T-helper 22 cell (primary cell): Measurements from ENCODE around the gene SLFNL1.
A peak's percentile ranks its signal among the peaks of the same experiment; 100 is the strongest.

Source experiments
- DNase-seq: peaks from one replicate; pipeline ENCODE4 v3.0.0-alpha.2; 2020; ENCODE audit warnings: low read depth

SLFNL1 gene

DNA sequence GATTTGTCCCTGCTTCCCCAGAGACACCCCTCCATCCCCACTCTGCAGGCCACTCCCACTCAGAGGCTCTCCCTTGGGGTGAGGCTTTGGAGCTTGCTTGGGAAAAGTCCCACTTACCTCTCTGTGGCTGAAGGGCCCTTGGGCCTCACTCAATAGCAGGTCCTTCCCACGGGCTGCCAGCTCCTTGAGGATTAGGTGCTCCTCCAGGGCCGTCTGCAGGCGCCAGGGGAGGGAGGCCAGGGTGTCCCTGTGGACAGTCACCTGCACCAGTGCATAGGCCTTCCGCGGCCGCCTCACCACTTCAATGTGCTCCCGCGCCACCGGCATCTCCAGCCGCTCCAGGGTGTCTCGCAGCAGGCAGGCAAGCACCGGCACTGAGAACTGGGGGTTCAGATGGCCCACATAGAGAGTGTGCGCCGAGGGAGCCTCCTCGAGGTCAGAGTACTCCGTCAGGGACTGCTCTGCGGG is 1.4 kb downstream of the SLFNL1 start:
- no peak for DNase-seq

DNA sequence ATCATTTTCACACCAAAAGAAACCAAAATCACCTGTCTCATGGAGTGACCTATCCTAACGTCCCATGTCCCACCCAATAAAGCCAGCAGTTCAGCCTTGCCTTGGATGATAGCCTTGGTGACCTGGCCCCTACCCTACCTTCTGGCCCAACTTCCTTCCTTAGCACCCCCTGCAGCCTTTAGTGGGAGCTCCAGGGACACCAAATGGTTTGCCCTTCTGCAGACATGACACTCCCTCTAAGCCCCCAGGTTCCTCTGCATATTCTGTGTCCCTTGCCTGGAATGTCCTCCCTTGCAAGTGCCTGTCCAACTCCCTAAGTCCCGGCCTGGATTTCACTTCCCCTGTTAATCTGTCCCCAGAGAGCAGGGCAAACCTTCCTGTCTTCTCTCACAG is 2.2 kb downstream of the SLFNL1 start:
- DNase-seq, result no peak

DNA sequence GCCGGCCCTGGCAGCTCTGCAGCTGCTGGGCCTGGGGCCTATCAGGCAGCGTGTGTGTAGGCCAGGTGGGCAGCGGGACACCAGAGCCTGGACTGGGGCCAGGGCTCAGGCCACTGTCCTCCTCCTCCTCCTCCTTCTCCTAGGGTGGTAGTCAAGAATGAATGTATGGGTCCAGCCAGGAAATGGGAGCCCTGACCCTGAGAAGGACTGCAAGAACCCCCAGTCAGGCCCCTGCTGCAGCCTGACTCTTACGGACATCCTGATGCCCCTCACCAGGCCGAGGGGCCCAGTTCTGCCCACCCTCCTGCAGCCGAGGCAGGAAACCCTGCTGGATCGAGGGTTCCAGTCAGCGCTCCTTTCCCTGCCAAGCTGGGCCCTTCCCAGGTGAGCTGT is 3.5 kb downstream of the SLFNL1 start:
- DNase-seq, result no peak

DNA sequence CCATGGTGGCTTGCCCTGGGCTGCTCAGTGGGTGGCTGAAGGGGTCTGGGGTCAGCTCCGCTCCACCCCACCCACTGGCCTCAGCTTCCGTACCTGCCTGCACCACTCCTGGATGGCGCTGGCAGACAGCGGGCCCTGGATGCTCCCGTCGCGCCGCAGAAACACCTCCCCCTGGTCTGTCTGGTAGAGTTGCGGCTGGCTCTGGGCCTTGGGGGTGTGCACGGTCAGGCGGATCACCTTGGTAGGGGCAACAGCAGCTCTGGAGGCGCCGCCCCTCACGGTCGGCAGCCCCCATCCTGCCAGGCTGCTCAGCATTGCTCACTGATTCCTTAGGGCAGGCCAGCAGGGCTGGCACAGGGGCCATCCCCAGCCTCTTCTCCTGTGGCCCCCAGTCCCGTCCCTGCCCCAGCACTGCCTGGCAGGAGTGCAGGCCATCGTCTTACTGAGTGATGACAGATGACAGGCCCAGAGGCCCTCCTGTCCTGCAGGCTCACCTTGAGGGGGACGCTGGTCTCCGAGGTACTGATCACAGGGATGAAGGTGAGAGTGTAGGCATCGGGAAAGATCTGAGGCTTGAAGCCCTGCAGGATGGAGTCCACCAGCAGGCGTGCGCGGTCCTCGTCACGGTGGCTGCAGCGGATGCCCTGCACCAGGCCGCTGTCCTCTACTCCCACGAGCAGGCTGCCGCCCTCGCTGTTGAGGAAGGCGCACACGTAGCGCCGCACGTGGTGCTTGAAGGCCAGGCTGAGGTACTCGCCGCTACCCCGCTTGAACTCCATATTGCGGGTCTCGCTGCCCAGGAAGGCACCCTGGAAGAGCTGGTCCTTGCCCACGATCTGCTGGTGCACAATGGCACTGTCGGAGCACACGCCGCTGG is 4.1 kb downstream of the SLFNL1 start:
- no peak for DNase-seq

DNA sequence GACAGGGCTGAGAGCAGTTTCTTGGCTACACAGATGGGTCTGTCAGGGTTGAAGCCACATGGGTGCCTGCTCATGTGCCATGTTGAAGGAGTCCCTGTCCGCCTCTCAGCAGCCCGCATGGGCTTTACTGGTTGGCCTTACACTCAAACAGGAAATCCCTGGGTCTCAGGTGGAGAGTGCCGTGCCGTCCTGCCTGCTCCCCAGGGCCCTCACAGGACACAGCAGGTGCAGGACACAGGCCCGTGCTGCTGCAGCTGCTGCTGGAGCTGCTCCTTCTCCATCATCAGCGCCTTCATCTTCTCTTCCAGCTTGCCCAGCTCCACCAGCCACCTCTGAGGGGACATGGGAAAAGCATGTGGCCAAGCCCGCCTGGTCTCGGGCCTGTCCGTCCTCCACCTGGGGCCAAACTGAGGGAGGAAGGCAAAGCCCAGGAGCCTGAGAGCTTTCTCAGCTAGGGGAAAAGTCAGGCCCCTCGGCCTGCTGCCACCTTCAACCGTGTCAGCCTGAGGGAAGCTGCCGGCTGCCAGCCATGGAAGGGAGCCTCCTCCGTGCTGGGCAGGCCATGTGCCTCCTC is 5.5 kb downstream of the SLFNL1 start:
- no peak for DNase-seq

DNA sequence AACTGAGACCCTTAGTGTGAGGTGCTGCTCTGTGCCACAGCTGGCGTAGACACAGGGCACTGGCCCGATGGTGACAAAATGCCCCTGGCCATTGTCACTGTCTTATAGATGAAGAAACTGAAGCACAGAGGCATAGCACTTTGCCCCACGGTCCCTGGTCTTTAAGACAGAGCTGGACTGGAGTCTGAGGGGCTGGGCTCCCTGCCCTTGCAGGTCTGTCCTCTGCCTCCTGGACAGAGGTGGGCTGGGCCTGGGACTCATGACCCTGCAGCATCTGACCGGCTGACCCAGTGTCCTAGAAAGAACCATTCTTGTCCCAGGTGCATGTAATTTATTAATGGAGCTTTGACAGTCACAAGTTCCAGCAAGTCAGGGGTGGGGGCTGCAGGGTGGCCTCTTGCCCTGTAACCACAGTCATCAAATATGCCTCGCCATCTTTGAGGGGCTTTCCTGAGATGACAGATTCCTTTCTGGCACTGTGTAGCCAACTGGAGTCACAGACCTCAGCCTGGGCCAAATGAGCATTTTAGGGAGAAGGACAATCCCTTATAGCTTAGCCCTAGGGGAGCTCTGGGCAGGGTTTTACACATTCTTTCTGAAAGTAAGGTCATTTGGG is 6.1 kb downstream of the SLFNL1 start:
- DNase-seq, result no peak

DNA sequence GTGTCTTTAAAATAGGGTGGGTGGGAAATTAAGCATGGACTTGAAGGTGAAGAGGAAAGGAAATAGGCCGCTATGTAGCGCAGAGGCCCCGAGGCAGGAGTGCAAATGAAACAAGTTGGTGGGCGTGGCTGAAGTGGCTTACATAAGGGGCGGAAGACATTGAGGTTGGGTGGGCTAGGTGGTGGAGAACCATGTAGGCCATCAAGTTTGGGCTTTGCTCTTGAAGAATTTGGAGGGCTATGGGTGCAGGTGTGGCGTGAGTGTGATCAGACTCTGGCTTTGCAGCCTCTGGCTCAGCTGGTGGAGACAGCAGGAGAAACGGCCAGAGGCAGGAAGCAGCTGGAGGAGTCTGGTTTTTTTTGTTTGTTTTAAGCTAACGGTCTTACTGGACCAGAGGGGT is 6.7 kb downstream of the SLFNL1 start:
- DNase-seq, result no peak

DNA sequence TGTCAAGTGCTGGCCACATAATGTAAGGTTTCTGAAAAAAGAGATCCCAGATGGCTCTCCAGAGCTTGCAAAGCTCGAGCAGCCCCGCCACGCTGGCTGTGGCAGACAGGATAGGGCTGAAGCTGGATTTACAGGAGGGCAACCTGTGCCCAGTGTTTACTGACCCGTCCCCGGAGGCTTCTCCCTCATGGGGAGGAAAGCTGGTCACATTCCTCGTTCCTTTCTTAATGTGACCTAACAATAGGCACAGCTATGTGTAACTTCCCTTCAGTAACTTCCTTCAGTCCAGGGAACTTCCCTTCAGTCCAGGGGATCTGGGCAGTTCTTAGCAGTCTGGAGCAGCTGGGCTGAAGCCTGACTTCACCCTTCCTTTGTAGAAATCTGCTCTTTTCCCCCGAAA is 7.7 kb downstream of the SLFNL1 start:
- no peak for DNase-seq

DNA sequence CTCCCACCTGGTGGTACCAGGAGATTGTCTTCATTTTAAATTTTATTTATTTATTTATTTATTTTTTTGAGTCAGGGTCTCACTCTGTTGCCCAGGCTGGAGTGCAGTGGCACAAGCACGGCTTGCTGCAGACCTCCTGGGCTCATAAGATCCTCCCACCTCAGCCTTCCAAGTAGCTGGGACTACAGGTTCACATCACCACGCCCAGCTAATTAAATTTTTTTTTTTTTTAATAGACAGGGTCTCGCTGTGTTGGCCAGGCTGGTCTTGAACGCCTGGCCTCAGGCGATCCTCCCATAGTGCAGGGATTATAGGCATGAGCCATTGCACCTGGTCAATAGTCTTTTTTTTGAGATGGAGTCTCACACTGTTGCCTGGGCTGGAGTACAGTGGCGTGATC is 8.5 kb downstream of the SLFNL1 start:
- no peak for DNase-seq

DNA sequence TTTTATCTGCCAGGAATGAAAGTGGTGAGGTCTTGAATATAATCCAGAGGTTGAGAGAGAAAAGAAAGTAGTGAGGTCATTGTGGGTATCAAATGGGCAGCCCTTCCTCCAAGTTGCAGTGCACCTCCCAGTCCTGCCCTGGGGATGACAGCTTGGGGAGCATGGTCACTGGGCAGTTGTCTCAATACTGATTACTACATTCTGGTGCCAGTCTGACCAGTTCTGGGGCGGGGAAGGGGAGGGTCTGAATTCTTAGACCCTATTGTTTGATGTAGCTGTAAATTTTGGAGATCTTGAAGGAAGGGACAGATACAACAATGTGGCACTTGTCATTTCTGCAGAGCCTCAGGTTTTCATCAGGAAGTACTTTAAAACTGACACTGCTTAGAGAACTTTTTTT is 11.2 kb downstream of the SLFNL1 start:
- no peak for DNase-seq

DNA sequence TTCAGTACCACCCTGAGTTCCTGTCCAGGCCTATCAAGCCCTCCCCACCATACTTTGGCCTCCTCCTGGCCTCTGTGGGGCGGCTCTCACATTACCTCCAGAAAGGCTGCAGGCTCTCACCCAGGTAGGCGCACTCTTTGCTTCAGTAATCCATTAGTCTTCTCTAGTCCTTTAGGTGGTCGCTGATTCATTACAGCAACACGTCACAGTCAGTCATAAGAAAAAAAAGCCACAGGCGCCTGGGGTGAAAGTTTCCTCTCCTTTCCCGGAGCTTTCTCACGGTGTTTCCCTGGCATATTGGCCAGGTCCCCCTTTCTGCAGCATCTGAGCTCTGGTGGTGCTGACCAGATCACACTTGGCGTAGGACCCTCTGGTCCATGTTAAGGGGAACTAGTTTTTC is 12.1 kb downstream of the SLFNL1 start:
- no peak for DNase-seq

DNA sequence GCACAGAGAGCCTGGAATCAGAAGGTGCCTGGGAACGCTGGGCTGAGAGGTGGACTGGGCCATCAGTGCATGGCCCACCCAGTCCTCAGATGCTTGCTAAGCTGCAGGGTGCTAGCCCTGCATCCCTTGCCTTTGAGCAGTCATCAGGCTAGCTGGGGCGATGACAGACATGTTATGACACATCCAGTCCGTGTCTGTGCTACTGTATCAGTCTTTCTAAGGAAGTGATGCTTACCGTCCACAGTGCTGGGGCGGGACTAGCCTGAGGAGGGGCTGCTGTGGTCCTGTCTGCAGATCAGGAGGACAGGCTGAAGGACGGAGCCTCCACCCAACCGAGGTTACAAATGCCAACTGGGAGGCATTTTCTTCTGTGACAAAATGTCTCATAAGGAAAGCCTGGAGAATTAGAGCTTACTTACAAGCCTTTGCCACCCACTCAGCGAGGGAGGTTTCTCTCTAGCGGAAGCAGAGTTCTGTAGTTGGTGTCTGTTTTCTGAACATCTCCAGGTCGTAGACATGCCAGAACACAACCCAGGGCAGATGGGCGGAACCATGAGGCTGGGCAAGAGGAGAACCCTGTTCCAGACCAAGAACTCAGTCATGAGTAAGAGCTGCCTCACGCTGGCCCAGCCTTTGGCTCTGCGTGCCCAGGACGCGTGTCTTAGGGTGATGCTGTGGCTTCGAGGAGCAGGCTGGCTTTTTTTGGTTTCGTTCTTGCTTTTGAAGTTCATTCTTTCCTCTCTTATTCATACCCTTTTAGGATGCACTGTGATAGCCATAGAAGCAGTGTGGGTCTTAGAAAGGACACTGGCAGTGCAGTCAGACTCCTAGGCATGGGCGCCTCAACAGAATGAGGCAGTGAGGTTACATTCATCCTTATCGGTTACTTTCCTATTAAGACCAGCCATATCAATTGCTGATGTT is 14.3 kb downstream of the SLFNL1 start:
- DNase-seq, result no peak

DNA sequence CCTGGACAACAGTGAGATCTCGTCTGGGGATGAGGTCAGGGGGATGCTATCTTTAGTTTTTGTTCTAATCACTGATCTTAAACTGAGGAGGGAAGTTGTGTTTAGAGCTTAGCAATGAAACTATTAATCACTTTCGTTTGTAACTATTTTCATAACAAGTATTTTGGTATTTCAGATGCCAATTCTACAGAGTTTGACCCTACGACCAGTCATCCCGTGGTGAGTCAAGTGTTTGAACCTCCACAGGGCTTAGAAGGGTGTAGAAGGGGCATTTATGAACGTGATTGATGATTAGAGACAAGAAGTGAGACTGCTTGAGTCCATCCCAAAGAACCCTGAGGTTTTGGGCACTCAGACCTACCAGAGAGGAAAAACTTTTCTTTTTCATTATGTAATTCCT is 15.6 kb downstream of the SLFNL1 start:
- no peak for DNase-seq

DNA sequence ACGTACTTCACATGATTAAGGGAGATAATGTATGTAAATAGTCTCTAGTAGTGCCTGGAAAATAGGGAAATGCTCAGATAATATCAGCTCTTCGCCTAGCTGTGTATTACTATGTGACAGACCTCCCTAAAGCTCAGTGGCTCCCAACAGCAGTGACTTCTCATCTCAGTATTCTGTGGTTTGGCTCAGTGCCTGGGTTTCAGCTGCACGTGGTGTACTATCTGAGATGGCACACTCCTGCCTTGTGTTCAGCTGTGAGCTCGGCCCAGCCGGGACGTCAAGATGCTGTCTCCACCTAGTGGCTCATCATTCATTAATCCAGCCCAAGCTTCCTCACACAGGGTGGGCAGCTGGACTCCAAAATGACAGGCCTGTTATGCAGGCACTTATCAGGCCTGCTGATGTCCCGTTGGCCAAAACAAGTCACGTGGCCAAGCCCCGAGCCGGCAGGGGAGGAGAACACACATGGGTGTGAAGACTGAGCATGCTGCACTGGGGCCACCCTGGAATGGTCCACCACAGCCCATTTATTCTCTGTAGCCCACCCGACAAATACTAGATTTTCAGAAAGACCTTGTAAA is 17.8 kb downstream of the SLFNL1 start:
- peak; percentile 64 for DNase-seq

DNA sequence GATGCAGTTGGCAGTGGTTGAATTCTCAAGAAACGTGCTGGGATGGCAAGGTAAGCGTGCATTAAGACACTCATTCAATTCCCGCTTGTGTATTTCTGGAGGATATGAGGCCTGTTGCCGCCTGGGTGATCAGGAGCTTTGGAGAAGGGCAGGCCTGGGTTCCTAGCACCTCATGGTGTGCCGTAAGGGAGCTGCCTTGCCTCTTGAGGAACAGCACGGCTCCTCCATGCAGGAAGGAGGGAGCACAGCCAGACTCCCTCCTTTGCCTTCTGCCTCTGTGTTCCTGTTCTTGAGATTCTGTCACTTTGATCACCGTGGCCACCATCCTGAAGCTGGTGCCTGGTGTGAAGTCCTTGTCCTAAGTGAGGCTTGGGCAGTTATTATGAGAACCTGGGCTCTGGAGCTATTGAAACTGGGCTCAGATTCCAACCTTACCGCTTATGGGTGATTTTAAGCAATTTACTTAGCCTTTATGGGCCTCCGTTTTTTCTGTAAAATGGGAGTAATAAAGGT is 18.3 kb downstream of the SLFNL1 start:
- no peak for DNase-seq

DNA sequence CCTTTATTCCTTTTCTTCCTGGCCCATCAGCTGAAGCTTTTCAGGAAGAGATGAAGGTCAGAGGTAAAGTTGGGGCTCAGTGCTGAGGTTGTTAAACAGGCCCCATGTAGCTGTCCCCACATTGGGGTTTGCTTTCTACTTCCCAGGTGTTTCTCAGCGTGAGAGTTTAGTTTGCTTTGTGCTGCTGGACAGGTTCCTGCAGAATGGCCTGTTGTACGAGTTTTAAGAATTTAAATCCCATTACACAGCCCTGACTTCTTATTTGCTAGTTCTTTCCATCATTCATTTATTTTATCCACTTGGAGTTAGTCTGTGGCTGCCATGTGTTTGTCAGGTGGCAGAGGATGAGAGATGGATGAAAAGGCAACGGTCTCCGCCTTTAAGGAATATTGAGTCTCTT is 22.9 kb downstream of the SLFNL1 start:
- no peak for DNase-seq

DNA sequence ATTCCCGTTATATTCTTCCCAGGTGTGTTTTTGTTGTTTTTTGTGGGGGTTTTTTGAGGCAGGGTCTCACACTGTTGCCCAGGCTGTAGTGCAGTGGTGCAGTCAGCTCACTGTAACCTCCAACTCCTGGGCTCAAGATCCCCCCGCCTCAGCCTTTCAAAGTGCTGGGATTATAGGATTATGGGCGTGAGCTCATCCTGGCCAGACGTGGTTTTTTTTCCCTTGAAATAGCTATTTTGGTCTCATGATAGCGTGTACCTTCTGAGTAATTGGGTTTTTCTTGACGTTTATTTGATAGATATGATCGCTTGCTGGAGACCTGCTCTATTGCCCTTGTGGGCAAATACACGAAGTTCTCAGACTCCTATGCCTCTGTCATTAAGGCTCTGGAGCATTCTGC is 24.4 kb downstream of the SLFNL1 start:
- DNase-seq, result no peak

DNA sequence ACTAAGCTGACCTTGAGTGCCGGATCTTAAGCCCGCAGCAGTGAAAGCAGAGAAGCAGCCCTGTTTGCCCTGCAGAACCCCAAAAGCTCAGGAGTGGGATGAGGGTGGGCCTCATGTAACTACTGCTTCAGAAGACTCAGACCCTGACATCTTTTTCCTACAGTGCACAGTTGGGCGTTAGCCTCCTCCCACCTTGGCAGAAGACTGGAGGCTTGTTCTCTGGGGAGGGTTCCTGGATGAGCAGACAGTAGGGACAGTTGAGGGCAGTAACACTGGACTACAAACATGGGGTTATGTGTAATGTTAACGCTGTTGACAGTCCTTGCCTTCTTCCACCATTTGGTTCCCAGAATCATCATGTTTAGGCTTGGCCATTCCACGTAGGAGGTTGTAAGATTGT is 32.5 kb downstream of the SLFNL1 start:
- DNase-seq, result no peak

DNA sequence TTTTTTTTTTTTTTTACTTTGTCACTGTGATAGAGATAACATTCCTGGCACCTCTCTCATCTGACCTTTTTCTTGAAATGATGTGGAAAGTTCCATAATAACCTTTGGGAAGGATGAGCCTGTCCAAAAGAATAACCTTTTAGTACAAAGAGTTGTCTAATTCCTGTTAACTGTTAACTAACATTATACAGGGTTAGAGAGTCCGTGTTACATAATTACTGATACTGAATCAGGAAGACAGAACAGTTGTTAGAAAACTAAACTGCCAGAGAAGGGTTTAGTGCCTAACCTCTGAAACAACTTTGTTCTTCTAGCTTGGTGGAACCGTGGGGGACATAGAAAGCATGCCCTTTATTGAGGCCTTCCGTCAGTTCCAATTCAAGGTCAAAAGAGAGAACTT is 33.2 kb downstream of the SLFNL1 start:
- DNase-seq, result no peak

DNA sequence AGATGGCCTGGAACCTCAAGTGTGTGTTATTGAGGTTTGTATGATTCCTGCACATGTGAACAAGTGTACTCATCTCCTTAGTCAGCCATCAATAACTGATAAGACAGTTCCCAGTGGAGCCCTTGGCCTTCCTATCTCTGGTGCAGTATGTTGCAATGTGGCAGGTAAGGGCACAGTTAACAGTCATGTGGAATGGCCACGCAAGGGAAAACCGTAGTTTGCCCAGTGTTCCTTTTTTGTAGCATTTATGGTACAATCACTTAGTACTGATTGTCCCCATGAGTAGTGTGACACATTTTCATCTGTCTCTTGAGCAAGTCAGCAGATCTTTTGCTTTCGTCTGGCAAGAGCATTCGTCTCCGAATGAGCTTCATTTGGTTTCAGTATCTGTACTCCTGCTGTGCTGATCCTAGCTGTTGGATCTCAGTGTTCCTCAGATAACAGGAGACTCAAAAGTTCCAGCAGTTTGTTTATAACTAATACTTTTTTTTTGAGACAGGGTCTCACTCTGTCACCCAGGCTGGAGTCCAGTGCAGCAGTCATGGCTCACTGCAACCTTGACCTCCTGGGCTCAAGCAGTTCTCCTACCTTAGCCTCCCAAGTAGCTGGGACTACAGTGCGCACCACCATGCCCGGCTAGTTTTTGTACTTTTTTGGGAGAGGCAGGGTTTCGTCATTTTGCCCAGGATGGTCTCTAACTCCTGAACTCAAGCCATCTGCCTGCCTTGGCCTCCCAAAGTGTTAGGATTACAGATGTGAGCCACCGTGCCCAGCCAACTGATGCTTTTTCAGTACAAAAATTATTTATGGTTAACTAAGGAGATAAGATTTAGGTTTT is 33.9 kb downstream of the SLFNL1 start:
- DNase-seq, result no peak

DNA sequence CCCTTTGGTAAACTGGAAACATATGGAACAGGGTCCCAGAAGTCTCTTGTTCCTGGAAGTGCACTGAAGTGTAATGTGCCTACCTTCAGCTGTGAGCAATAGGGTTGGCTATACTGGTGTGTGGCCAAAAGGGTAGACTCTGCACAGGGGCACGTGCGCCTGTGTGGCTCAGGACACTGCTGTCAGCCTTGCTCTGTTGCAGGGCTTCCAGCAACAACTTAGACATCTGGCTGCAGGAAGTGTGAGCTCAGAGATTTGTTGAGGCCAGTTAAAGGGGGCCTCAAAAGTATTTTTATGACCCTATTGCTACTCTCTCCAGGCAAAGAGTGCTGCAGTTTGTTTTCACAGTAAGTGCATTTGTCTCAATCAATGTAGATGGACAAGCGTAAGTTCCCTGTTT is 34.6 kb downstream of the SLFNL1 start:
- DNase-seq, result no peak
